GM12892 (cell line): ENCODE measurements around the gene ODC1.

ENCODE experiments used
- POLR2A ChIP-seq: IDR thresholded peaks from 2 replicates; pipeline ENCODE4 v1.6.1; 2011; ENCODE audit warnings: low read depth, low read length, control low read depth
- POLR2AphosphoS5 ChIP-seq: IDR thresholded peaks from 2 replicates; pipeline ENCODE4 v1.6.1; 2011; ENCODE audit warnings: low read depth, low read length, control low read depth
- TAF1 ChIP-seq: IDR thresholded peaks from 2 replicates; pipeline ENCODE4 v1.6.1; 2011; ENCODE audit warnings: low read depth, mild to moderate bottlenecking, control low read depth, low read length, borderline replicate concordance

GRCh38 chr2:10471046-10471571 is 23.0 kb upstream of the ODC1 start:
- TF ChIP-seq POLR2A (no peak), TAF1 (no peak), POLR2AphosphoS5 (no peak)
